KBM-7 (cell line): ENCODE results near the gene ZC3HAV1L.
"Not testable (repeated sequence)": the region's sequence is repeated elsewhere in the genome, so short reads cannot be mapped to it uniquely, and the experiment has no call there.

Experiments used
- DNase-seq: peaks from one replicate; pipeline ENCODE4 v3.0.0-alpha.2; 2015
- in situ Hi-C: fragments of 300-500 bp; cut with MboI; formaldehyde crosslinking; loops from 2 replicates; pipeline ENCODE4 v1.14.3; 2020; ENCODE audit warnings: low sequenced_read_pairs, low pct_unique_long_range_greater_than_20kb, mixed read lengths

Gene ZC3HAV1L

GRCh38 chr7:138978541-138979184, 57.2 kb downstream of the ZC3HAV1L start:
- DNase-seq, result no peak
- in situ Hi-C loops, result no loop called here

GRCh38 chr7:138976161-138976560, 59.7 kb downstream of the ZC3HAV1L start:
- DNase-seq, in situ Hi-C loops: not testable (repeated sequence)
